ENCODE results near the gene ITGA1.

ITGA1 gene

GRCh38 chr5:52910071-52910470, 122.4 kb downstream of the ITGA1 start:
- no peak overlapping the region for H3K4me3 ChIP-seq (ENCODE audit: low read length)
- TF ChIP-seq ZNF274 (IDR thresholded peaks at IDR 0.05; ENCODE audit: low read depth, low read length), result no peak

- no peak for TF ChIP-seq ZNF274 (IDR thresholded peaks at IDR 0.05; ENCODE audit: low read depth, low read length)
- H3K4me3 ChIP-seq (ENCODE audit: low read length), result no peak overlapping the region
Observed at GRCh38 chr5:52915176-52915875, 127.6 kb downstream of the ITGA1 start.

GRCh38 chr5:52920929-52921328, 133.2 kb downstream of the ITGA1 start:
- no peak overlapping the region for H3K4me3 ChIP-seq (ENCODE audit: low read length)
- no peak for TF ChIP-seq ZNF274 (IDR thresholded peaks at IDR 0.05; ENCODE audit: low read depth, low read length)

GRCh38 chr5:52922384-52922783, 134.7 kb downstream of the ITGA1 start:
- H3K4me3 ChIP-seq (ENCODE audit: low read length), result no peak overlapping the region
- no peak for TF ChIP-seq ZNF274 (IDR thresholded peaks at IDR 0.05; ENCODE audit: low read depth, low read length)

- no peak overlapping the region for H3K4me3 ChIP-seq (ENCODE audit: low read length)
- TF ChIP-seq ZNF274 (IDR thresholded peaks at IDR 0.05; ENCODE audit: low read depth, low read length), result no peak
Observed at GRCh38 chr5:52924456-52924855, 136.7 kb downstream of the ITGA1 start.

GRCh38 chr5:52925001-52925400, 137.3 kb downstream of the ITGA1 start:
- H3K4me3 ChIP-seq (ENCODE audit: low read length), result no peak overlapping the region
- no peak for TF ChIP-seq ZNF274 (IDR thresholded peaks at IDR 0.05; ENCODE audit: low read depth, low read length)

GRCh38 chr5:52928689-52929088, 141.0 kb downstream of the ITGA1 start:
- no peak for TF ChIP-seq ZNF274 (IDR thresholded peaks at IDR 0.05; ENCODE audit: low read depth, low read length)
- H3K4me3 ChIP-seq (ENCODE audit: low read length), result no peak overlapping the region

GRCh38 chr5:52938226-52938625, 150.5 kb downstream of the ITGA1 start:
- TF ChIP-seq ZNF274 (IDR thresholded peaks at IDR 0.05; ENCODE audit: low read depth, low read length), result no peak
- H3K4me3 ChIP-seq (ENCODE audit: low read length), result no peak overlapping the region

- no peak for TF ChIP-seq ZNF274 (IDR thresholded peaks at IDR 0.05; ENCODE audit: low read depth, low read length)
- H3K4me3 ChIP-seq (ENCODE audit: low read length), result no peak overlapping the region
Observed at GRCh38 chr5:52943285-52943684, 155.6 kb downstream of the ITGA1 start.

- H3K4me3 ChIP-seq (ENCODE audit: low read length), result no peak overlapping the region
- no peak for TF ChIP-seq ZNF274 (IDR thresholded peaks at IDR 0.05; ENCODE audit: low read depth, low read length)
Observed at GRCh38 chr5:52943808-52944207, 156.1 kb downstream of the ITGA1 start.

GRCh38 chr5:52945040-52945439, 157.3 kb downstream of the ITGA1 start:
- no peak overlapping the region for H3K4me3 ChIP-seq (ENCODE audit: low read length)
- TF ChIP-seq ZNF274 (IDR thresholded peaks at IDR 0.05; ENCODE audit: low read depth, low read length), result no peak

- H3K4me3 ChIP-seq (ENCODE audit: low read length), result no peak overlapping the region
- TF ChIP-seq ZNF274 (IDR thresholded peaks at IDR 0.05; ENCODE audit: low read depth, low read length), result no peak
Observed at GRCh38 chr5:52947208-52947607, 159.5 kb downstream of the ITGA1 start.

GRCh38 chr5:52947851-52948250, 160.1 kb downstream of the ITGA1 start:
- H3K4me3 ChIP-seq (ENCODE audit: low read length), result no peak overlapping the region

GRCh38 chr5:52948418-52949076, 160.8 kb downstream of the ITGA1 start:
- no peak overlapping the region for H3K4me3 ChIP-seq (ENCODE audit: low read length)
- no peak for TF ChIP-seq ZNF274 (IDR thresholded peaks at IDR 0.05; ENCODE audit: low read depth, low read length)

More at GRCh38 chr5:52947851-52948250, 160.1 kb downstream of the ITGA1 start:
- TF ChIP-seq ZNF274 (IDR thresholded peaks at IDR 0.05; ENCODE audit: low read depth, low read length), result no peak

GRCh38 chr5:52950686-52951085, 163.0 kb downstream of the ITGA1 start:
- no peak overlapping the region for H3K4me3 ChIP-seq (ENCODE audit: low read length)
- no peak for TF ChIP-seq ZNF274 (IDR thresholded peaks at IDR 0.05; ENCODE audit: low read depth, low read length)
